T47D (cell line): Measurements from ENCODE around the gene CALML5.
"Not testable (repeated sequence)": the region's sequence is repeated elsewhere in the genome, so short reads cannot be mapped to it uniquely, and the experiment has no call there.

Experiments
- DNase-seq, 2 experiments: peaks; one replicate each; pipeline versions ENCODE4 v3.0.0 to v3.0.0-alpha.2; 2011 to 2012; ENCODE audit warnings: low read depth in 1 of 2, low spot score in 1 of 2
- JUND ChIP-seq: IDR thresholded peaks from 2 replicates; pipeline ENCODE4 v1.6.1; 2012; ENCODE audit warnings: low read depth
- in situ Hi-C: cut with HindIII; loops from 2 replicates; pipeline ENCODE4 v1.10.0; 2016; ENCODE audit warnings: low sequenced_read_pairs, low pct_unique_long_range_greater_than_20kb

Gene CALML5

DNA sequence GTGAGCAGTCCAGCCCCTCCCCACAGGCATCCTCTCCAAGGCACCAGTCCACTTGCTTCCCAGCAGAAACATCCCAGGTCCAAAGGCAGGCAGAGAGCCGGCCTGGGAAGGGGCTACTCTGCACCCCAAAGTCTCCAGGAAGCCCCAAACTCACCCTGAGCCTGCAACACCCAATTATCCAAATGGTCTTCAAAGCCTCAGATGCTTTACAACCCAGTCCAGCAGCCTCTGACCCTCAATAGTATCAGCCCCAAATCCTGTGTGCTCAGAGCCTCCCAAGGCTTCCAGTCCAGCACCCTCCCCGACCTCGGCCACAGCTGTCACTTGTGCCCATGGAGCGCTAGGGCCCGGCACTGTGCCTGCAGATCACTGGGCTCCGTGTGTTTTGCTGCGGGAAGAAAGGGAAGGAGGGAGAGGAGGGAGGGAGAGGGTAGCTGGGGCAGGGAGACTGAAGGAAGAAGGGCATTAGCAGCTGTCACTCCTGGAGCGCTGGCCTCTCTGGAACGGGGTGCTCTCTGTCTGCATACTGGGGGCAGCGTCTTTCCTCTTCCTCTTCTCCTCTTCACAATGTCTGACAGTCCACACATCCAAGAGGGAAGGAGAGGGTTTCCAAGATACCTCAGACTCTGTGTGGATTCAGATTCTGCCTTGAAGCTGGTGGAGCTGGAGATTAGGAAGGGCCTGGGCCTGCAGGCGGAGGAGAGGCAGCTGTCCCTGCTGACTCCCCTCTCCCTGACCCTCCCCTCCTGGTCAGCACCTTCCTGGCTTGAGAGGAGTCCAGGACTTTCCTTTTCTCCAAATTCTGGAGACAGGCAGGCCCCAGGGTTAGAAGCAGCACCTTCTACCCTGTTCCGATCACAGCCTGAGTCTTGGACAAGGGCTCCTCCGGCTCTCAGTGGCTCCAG is 13.2 kb downstream of the CALML5 start:
- in situ Hi-C loops, result no loop called here
- TF ChIP-seq JUND, result no peak
- no peak for DNase-seq

DNA sequence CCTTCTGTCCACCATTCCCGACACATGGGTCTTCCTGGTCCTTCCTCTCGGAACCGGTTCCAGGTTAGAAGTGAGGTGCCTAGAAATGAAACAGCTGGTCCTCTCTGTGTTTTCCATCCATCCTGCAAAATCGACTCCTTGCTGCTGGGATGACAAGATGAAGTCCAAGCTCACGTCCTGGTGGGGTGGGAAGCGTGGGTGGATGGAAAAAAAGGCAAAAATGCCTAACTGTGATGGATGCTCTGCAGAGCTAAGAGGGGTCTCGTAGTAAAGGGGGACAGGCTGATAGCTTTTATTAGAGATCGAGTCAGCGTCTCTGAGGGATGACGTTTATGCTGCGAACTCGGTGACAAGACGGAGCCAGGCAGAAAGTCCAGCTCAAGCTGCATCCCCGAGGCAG is 14.1 kb downstream of the CALML5 start:
- TF ChIP-seq JUND, result no peak
- in situ Hi-C loops, result no loop called here
- DNase-seq, result no peak

DNA sequence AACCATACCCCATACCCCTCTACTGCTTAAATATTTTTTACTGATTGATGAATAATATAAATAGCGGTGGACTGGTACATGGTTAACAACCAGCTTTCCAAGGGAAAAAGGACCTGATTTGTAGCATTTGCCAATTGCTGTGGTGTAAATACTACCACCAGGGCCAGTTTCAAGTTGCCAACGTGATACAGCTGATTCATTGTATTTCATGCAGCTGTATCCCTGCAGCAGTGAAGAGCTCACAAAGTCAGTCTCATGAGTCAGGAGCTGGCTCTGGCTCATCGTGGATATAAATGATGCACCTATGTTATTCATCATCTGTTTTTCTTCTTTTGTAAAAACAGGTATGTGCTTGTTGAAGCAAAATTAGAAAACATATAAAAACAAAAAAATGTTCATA is 15.2 kb downstream of the CALML5 start:
- TF ChIP-seq JUND, result no peak
- no peak for DNase-seq
- in situ Hi-C loops, result no loop called here

DNA sequence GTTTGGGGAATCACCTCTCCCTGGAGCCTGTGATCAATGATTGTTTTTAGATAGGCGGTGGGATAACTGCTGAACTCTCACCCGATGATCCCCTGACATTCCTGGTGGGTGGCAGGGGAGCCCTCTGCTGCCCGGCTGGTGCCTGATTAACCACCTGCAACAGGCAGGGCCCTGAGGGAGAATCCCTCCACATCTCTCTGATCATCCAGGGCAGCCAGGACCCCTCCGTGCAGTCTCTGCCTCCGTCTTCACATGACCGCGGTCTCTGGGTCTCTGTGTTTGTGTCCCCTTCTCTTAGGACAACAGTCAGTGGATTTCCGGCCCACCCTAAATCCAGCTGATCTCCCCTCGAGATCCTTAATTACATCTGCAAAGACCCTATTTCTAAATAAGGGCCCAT is 17.4 kb downstream of the CALML5 start:
- no peak for DNase-seq
- in situ Hi-C loops, result no loop called here
- TF ChIP-seq JUND, result no peak

DNA sequence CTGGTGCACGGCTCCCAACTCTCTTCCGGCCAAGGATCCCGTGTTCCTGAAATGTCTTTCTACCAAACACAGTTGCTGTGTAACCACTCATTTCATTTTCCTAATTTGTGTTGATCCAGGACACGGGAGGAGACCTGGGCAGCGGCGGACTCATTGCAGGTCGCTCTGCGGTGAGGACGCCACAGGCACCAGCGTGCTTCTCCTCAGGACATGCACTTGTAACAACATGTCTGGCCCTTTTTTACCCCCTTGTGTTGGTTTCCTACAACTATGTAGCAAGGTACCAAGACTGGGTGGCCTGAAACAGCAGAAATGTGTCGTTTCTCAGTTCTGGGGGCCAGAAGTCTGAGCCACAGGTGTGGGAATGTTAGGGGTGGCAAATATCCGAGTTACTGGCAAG is 18.2 kb downstream of the CALML5 start:
- in situ Hi-C loops, result no loop called here
- DNase-seq, result no peak
- no peak for TF ChIP-seq JUND

DNA sequence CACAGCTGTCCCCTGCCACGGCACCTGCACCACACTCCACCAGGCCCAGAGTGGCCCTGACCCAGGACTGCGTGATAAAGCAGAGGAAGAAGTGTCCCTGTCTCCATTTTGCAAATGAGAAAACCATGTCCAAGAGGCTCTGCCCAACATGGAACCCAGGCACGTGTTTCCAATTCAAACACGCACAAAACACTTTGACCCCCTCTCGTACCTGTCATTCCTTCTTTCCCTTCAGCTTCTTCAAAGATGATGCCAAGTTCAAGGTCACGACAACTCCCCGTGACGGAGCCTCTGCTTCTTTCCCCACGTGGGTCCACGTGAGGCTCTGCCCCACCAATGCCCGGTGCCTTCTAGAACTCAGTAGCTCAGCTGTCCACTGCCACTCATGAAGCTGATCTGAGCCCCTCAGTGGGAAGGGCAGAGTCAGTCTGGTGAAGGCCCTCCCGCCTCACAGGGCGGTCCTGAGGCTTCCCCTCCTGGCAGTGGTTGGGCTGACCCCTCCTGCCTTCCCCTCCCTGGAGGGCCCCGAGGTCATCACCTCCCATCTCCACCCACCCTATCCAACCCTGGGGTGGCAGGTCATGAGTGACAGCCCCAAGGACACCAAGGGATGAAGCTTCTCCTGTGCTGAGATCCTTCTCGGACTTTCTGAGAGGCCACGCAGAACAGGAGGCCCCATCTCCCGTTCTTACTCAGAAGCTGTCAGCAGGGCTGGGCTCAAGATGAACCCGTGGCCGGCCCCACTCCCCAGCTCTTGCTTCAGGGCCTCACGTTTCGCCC is 19.0 kb downstream of the CALML5 start:
- DNase-seq, result no peak
- TF ChIP-seq JUND, result no peak
- in situ Hi-C loops, result no loop called here

DNA sequence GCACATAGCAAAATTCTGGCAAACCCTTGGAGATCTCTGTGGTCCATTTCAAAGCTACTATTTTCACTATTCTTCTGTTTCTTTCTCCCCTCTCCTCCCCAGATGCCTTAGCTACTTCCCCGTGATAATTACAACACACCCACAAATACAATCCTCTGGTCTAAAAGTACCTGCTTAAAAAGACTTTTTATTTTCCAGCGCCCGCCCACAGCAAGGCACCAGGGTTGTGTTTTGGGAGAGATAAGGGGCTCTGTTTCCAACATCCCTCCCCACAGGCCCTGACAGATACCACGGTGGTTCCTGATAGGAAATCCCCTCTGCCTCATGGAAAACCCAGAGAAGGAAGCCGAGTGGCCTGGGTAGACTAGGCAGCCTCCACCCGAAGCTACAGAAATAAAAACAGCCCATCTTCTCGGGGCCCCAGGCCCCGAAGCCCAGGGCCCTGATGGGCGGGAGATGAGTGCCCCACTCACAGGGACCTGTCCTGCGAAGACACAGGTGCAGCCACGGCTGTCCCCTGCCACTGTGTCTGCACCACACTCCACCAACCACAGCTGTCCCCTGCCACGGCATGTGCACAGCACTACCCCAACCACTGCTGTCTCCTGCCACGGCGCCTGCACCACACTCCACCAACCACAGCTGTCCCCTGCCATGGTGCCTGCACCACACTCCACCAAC is 19.7 kb downstream of the CALML5 start:
- in situ Hi-C loops, result no loop called here
- TF ChIP-seq JUND, result no peak
- no peak for DNase-seq

DNA sequence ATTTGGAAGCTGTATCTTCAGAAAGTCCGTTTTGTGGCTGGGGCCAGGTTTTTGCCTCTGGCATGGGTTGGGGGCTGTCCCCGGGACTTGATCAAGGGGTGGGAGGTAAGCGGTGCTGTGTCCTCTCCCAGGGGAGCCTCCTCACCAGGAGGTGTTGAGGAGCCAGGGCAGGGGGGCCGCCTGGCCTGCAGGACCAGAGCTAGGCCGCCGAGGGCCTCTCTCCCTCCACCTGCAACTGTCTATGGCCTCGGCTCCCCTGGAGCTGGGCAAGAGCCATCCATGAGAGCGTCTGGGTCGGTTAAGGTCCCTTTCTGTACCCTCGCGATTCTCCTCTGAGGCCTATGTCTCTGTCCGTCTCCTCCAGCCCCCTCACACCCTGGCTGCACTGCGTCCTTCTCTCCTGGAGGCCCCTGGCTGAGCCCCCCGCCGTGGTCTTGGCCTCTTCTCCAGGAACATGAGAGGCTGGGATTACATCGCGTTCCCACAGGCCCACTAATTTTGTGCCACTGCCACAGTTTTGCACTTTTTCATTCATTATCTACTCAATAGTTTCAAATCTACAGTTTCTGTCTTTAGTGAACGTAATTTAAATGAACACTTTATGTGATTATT is 20.6 kb downstream of the CALML5 start:
- no peak for TF ChIP-seq JUND
- in situ Hi-C loops, result no loop called here
- DNase-seq, result no peak

DNA sequence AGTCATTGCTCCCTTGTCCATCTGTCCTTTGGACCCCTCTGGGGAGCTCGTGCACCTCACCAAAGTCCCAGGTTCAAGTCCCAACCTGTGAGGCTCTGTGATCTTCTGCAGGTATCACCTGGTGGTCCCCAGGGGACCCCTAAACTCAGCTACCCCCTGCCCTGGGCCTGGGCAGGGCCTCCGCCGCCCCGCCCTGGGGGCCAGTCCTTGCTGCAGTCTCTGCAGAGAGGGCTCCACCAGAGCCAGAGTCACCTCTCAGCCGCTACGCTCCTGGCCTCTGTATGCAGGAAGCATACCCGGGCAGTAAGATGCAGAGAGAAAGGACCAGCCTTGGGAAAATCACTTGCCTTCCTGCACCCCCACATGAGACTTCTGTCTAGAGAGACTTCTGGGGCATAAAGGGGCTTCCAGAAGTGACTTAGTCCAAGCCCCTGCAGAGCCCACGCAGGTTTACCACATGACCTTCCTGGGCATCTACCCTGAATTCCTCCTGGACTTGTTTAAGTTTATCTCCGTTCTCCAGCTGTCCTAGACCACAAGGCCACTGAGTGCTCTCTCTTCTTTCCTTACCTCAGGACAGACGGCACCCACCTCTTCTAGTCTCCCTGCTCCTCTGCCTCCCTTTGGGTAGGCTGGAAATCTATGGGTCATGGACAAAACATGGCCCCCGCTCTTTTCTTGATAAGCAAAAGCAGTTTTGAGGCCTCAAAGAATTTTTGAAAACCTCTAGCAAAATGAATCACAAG is 21.2 kb downstream of the CALML5 start:
- DNase-seq, result no peak
- no peak for TF ChIP-seq JUND
- in situ Hi-C loops, result no loop called here

DNA sequence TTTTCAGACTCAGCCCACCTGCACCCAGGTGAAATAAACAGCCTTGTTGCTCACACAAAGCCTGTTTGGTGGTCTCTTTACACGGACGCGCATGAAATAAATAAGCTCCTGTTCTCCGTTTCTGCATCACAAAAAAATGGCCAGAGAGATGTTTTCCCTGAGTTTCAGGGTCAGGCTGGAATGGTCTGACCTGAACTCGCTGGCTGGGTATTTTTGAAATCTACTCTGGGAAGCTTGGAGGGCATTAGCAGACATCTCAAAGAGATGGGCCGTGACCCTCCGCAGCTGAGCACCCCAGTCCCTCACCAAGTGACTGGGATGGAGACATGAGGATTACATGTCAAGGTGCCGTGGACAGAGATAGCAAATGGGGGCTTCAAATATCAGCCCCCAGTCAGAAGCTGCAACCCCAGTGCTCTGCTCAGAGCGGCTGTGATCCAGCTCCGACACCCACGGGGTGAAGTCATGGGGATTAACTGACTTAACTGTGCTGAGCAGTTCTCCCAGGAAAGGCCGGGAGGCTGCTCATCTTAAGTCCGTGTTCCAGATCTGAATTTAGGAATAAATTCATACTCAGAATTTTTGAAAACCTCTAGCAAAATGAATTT is 22.3 kb downstream of the CALML5 start:
- in situ Hi-C loops, result no loop called here
- TF ChIP-seq JUND, result no peak
- DNase-seq, result no peak

DNA sequence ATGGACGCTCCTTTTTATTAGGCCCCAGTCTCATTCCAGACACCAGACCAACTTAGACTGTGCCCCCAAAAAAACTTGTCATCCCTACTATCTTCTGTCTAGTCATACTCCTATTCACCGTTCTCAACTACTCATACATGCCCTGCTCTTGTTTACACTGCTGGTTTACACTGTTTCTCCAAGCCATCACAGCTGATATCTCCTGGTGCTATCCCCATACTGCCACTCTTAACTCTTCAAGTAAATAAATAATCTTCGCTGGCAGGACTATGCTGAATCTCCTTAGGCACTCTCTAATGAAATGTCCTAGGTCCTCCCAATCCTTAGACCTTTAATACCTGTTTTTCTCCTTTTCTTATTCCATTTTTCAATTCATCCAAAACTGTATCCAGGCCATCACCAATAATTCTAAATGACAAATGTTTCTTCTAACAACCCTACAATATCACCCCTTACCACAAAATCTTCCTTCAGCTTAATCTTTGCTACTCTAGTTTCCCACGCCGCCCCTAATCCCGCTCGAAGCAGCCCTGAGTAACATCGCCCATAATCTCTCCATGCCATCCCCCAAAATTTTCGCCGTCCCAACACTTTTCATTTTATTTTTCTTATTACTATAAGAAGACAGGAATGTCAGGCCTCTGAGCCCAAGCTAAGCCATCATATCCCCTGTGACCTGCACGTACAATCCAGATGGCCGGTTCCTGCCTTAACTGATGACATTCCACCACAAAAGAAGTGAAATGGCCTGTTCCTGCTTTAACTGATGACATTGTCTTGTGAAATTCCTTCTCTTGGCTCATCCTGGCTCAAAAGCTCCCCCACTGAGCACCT is 23.2 kb downstream of the CALML5 start:
- DNase-seq, in situ Hi-C loops: not testable (repeated sequence)

DNA sequence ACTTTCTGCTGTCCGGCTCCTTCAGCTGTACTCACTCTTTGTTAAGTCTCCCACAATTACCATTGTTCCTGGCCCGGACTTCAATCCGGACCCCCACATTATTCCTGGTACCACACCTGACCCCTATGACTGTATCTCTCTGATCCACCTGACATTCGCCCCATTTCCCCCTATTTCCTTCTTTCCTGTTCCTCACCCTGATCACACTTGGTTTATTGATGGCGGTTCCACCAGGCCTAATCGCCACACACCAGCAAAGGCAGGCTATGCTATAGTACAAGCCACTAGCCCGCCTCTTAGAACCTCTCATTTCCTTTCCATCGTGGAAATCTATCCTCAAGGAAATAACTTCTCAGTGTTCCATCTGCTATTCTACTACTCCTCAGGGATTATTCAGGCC is 24.3 kb downstream of the CALML5 start:
- in situ Hi-C loops, DNase-seq: not testable (repeated sequence)

DNA sequence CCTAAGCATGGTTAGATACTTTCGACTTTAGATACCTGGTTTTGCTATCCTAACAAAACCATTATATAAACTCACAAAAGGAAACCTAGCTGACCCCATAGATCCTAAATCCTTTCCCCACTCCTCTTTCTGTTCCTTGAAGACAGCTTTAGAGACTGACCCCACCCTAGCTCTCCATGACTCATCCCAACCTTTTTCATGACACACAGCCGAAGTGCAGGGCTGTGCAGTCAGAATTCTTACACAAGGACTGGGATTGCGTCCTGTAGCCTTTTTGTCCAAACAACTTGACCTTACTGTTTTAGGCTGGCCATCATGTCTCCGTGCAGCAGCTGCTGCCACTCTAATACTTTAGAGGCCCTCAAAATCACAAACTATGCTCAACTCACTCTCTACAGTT is 24.7 kb downstream of the CALML5 start:
- in situ Hi-C loops, DNase-seq: not testable (repeated sequence)
